Measurements from ENCODE around the gene SPATC1L. TPM values are rescaled to one million over a fixed set of nuclear protein-coding genes. Genes with fewer than 3 reads are reported as not detected.

The SPATC1L gene
- total RNA-seq, 1 donor from 2014 or later, result 32.8 TPM

- peak overlapping the region; percentile 86 for H3K27ac Mint-ChIP-seq
- peaks cover 8% of the 10 kb centered on the region for H3K4me1 Mint-ChIP-seq (ENCODE audit: low read depth)
- no peaks in the 10 kb centered on the region for H3K9me3 Mint-ChIP-seq (ENCODE audit: low read depth)
- DNase-seq (ENCODE audit: low spot score, unreplicated experiment), result no peak
- TF ChIP-seq CTCF (IDR thresholded peaks at IDR 0.05; ENCODE audit: unreplicated experiment), result no peak
- peaks cover 7% of the 10 kb centered on the region for H3K27me3 Mint-ChIP-seq
- H3K36me3 Mint-ChIP-seq (ENCODE audit: insufficient read depth), result peaks cover 3% of the 10 kb centered on the region
- no peak overlapping the region for H3K4me3 Mint-ChIP-seq (ENCODE audit: low read depth)
Observed at GRCh38 chr21:46146856-46147255, 37.4 kb downstream of the SPATC1L start.

DNA sequence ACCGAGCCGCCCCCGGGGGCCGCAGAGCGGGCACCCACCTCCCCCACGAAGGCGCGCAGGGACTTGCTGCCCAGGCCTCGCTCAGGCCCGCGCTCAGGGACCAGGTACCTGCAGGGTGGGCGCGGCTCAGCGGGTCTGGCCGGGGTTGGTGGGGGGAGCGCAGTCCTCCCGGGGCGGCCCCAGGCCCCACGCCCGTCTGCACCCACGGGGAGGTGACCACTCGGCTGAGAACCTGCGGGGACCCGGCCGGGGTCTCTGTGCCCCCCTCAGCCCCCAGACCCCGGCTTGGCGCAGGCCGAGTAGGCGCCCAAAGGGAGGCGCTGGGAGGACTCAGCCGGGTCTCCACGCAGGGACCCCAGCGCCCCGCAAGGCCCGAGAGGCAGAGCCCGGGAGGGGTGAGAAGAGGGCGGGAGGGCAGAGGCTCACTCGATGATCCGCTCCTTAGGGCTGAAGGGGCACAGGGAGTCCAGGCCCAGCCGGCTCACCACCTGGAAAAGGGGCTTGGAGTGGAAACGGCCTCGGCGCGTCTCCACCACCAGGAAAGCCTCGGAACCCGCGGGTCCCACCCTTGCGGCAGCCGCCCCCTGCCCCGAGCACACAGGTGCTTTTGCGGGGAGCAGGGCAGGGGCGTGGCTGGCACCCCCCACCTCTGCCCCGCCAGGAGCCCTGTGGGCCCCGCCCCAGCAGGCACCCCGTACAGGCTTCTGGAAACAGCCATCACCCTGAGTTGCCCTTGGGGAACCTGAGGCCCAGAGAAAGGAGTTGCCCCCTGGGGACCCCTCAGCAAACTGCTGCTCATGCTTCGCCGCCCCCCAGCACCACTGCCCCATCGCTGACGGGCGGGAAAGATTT, 38.2 kb downstream of the SPATC1L start:
- no peak for DNase-seq (ENCODE audit: low spot score, unreplicated experiment)
- Mint-ChIP-seq H3K9me3 (ENCODE audit: low read depth) (no peaks in the 10 kb centered on the region), H3K4me3 (ENCODE audit: low read depth) (no peak overlapping the region), H3K4me1 (ENCODE audit: low read depth) (peaks cover 10% of the 10 kb centered on the region), H3K36me3 (ENCODE audit: insufficient read depth) (peaks cover 5% of the 10 kb centered on the region), H3K27ac (peak overlapping the region; percentile 86), H3K27me3 (peaks cover 13% of the 10 kb centered on the region)
- no peak for TF ChIP-seq CTCF (IDR thresholded peaks at IDR 0.05; ENCODE audit: unreplicated experiment)

- H3K4me1 Mint-ChIP-seq (ENCODE audit: low read depth), result peaks cover 13% of the 10 kb centered on the region
- H3K27me3 Mint-ChIP-seq, result peaks cover 20% of the 10 kb centered on the region
- no peak for DNase-seq (ENCODE audit: low spot score, unreplicated experiment)
- TF ChIP-seq CTCF (IDR thresholded peaks at IDR 0.05; ENCODE audit: unreplicated experiment), result no peak
- no peak overlapping the region for H3K27ac Mint-ChIP-seq
- no peak overlapping the region for H3K4me3 Mint-ChIP-seq (ENCODE audit: low read depth)
- H3K9me3 Mint-ChIP-seq (ENCODE audit: low read depth), result no peaks in the 10 kb centered on the region
- H3K36me3 Mint-ChIP-seq (ENCODE audit: insufficient read depth), result peaks cover 5% of the 10 kb centered on the region
Observed at GRCh38 chr21:46145159-46145839, 39.0 kb downstream of the SPATC1L start.

DNA sequence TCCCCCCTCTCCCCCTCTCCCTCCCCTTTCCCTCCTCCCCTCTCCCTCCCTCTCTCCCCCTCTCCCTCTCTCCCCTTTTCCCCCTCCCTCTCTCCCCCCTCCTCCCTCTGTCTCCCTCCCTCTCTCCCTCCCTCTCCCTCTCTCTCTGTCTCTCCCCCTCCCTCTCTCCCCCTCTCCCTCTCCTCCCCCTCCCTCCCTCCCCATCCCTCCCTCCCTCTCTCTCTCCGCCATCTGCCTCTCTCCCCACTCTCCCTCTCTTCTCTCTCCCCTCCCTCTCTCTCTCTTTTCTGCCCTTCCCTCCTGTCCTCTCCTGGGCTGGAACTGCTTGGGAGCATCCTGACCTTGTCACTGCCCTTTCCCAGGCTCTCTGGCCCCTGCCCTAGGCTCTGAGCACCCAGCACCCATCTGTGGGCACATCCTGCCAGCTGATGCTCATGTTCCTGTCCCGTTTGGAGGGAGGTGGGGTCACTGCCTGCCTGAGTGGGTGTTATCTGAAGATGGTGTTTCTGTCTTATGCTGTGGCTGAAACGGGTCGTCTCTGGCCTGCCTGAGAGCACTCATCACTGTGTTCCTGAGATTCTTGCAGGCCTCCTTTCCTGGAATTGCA, 39.7 kb downstream of the SPATC1L start:
- DNase-seq (ENCODE audit: low spot score, unreplicated experiment), result no peak
- H3K36me3 Mint-ChIP-seq (ENCODE audit: insufficient read depth), result peaks cover 5% of the 10 kb centered on the region
- H3K4me3 Mint-ChIP-seq (ENCODE audit: low read depth), result no peak overlapping the region
- H3K27ac Mint-ChIP-seq, result peak overlapping the region; percentile 53
- TF ChIP-seq CTCF (IDR thresholded peaks at IDR 0.05; ENCODE audit: unreplicated experiment), result no peak
- peaks cover 13% of the 10 kb centered on the region for H3K4me1 Mint-ChIP-seq (ENCODE audit: low read depth)
- H3K27me3 Mint-ChIP-seq, result peaks cover 27% of the 10 kb centered on the region
- H3K9me3 Mint-ChIP-seq (ENCODE audit: low read depth), result no peaks in the 10 kb centered on the region
